ENCODE data around the gene C20orf173.
A peak's percentile ranks its signal among the peaks of the same experiment; 100 is the strongest.
"Not testable (repeated sequence)": the region's sequence is repeated elsewhere in the genome, so short reads cannot be mapped to it uniquely, and the experiment has no call there.

The C20orf173 gene

DNA sequence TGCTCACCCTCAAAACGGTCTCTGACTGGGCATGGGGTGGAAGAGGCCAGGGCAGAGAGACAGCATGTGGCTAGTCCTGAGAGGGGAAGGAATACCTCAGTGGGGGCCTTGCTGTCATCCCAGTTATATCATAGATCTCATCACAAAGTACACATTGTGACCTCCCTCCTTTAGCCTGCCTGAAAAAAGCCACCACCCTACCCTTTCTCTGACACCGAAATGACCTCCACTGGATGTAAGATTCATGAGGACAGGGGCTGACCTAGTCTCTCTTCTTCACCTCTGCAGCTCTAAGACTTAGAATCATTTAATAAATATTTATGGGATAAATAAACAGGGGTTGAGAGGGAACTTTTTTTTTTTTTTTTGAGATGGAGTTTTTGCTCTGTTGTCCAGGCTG, at the start of gene C20orf173:
Gene C20orf173 (minus strand): TSS at position 101 of the 400 bp plus-strand sequence. CDS start 279 bp downstream, outside the sequence.
- DNase-seq (ENCODE audit: low spot score) = no peak

- DNase-seq (ENCODE audit: low spot score) = no peak
Observed at GRCh38 chr20:35579196-35579595, 49.7 kb upstream of the C20orf173 start.

- DNase-seq (ENCODE audit: low spot score) = no peak
Observed at GRCh38 chr20:35578469-35578868, 49.0 kb upstream of the C20orf173 start.

DNA sequence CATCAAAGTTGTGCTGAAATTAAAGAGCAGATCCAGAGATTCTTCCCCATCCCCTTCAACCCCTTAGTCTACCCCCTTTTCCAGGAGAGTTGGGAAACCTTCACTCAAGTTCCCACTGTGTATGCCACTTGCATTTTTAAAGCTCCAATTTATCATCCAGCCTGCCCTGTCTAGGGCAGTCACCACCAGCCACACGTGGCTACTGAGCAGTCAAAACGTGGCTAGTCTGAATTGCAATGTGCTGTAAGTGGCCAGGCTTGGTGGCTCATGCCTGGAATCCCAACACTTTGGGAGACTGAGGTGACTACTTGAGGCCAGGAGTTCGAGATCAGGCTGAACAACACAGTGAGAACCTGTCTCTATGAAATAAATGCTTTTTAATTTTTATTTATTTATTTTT, 47.4 kb upstream of the C20orf173 start:
- DNase-seq (ENCODE audit: low spot score) = no peak

GRCh38 chr20:35575958-35576357, 46.5 kb upstream of the C20orf173 start:
- DNase-seq (ENCODE audit: low spot score) = no peak

DNA sequence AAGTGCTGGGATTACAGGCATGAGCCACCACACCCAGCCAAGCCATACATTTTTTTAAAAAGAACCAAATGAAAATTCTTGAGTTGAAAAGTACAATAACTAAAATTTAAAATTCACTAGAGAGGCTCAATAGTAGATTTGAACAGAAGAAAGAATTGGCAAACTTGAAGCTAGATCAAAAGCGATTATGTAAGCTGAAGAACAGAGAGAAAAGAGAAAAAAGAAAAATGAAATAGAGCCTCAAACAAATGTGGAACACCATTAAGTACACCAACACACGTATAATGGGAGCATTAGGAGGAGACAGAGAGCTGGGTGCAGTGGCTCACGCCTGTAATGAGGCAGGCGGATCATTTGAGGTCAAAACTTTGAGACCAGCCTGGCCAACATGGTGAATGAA, 43.4 kb upstream of the C20orf173 start:
- no peak for DNase-seq (ENCODE audit: low spot score)

- DNase-seq (ENCODE audit: low spot score) = no peak
Observed at GRCh38 chr20:35571555-35571954, 42.1 kb upstream of the C20orf173 start.

DNA sequence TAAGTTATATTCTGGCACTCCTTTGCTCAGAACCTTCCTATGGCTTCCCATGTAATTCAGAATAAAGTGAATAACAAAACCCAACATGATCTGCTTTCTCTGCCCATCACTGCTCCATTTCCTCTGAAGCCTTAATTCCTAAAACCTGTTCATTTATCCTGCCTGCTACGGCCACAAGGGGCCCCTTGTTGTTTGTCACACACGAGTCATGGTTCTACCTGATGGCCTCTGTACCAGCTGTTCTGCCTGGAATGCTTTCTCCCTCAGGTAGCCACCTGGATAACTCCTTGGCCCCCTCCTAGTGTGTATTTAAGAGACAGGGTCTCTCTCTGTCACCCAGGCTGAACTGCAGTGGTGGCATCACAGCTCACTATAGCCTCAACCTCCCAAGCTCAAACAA, 39.2 kb upstream of the C20orf173 start:
- DNase-seq (ENCODE audit: low spot score) = no peak

DNA sequence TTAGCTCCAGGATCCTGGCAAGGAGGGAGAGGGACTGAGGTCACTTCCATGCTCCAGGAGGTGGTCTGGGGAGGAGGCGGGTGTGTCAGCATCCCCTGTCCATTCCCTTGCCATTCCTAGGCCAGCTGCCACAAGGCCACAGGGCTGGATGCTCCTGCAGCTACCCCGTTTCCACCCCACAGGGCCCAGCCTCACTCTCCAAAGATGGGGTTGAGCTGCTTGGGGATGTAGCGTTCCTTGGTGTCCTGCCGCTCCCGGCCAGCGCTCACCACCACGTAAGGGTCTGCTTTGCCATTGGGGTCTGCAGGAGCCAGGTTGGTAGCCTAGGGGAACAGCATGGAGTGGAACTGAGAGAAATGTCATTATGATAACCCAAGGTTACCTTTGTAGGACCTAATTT, 35.5 kb upstream of the C20orf173 start:
- no peak for DNase-seq (ENCODE audit: low spot score)

- no peak for DNase-seq (ENCODE audit: low spot score)
Observed at GRCh38 chr20:35563834-35564233, 34.4 kb upstream of the C20orf173 start.

- DNase-seq (ENCODE audit: low spot score) = no peak
Observed at GRCh38 chr20:35562541-35563110, 33.2 kb upstream of the C20orf173 start.

DNA sequence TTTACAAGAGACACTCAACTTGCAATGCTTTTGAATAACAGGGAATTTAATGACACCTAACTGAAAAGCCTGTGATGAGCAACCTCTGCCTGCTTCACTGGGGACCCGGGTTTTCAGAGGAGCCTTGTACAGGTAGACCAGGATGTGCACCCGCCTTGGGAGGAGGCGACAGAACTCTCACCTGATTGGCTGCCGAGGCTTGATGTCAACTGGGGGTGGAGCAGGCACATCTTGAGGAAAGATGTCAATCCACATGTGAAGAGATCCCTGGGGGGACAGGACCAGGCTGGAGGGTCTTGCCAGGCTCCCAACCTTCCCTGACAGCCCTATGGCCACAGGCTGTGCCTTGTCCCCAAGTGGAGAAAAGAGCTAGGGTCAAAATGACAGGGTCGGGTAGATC, 32.2 kb upstream of the C20orf173 start:
- DNase-seq (ENCODE audit: low spot score) = no peak

DNA sequence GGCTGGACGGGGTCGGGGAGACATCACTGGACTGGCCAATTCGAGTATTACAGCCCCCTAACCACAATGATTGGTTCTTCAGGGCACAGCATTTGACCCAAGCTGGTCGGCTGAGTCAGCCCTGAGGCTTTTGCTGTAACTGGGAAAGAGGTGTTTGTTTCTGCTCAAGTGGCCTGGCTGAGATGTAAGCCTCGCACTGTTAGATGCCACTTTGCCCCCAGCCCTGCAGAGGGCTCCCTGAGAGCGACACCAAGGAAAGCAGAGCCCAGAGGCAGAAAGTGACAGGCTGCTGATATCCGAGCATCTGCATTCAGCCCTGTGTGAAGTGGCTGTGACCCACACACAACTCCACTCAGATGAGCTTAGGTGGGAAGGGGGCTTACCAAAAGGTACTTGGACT, 31.8 kb upstream of the C20orf173 start:
- DNase-seq (ENCODE audit: low spot score) = peak; percentile 78

- no peak for DNase-seq (ENCODE audit: low spot score)
Observed at GRCh38 chr20:35560541-35560940, 31.1 kb upstream of the C20orf173 start.

- no peak for DNase-seq (ENCODE audit: low spot score)
Observed at GRCh38 chr20:35560105-35560511, 30.7 kb upstream of the C20orf173 start.

DNA sequence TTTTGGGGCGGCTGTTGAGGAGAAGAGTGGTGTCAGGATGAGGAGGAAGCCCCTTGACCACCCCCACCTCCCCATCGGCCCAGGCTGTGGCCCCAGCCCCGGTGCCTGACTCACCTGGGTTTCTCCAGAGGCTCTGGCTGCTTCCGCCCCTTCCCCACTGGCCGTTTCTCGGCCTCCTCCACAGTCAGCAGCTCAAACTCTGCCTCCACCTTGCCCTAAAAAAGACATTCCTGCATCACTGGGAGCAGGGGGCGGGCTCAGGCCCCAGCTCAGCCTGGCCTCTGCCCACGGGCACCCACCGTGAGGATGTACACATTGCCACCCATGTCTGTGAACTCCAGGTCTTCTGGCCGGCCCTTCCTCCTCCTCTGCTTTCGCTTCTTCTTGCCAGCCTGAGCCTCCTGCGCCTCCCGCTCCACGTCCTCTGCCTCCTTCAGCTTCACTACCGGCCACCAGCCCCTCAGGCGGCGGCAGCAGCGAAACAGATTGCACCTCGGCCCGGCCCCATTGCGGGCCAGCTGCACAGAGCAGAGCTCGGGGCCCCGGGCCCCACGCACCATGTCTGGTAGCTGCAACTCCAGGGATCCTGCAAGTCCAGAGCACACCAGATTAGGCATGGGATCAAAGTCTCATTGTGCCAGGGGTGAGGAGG, 29.7 kb upstream of the C20orf173 start:
- no peak for DNase-seq (ENCODE audit: low spot score)

DNA sequence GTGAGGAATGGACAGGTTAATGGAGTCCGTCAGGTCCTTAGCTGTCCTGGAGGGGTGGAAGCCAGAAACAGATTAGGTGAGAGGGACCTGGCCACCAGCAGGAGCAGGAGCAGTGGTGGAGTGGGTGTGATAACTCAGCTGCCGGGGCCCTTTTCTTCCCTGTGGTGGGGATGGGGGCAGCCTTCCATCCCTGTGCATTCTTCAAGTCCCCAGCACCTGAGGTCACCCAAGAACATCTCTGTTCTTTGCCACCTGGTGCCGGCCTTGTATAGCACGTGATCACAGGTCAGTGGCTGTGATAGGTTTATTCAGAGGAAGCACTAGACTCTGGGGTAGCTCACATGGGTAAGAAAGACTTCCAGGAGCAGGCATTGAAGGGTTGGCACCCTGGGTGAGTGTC, 29.0 kb upstream of the C20orf173 start:
- no peak for DNase-seq (ENCODE audit: low spot score)

DNA sequence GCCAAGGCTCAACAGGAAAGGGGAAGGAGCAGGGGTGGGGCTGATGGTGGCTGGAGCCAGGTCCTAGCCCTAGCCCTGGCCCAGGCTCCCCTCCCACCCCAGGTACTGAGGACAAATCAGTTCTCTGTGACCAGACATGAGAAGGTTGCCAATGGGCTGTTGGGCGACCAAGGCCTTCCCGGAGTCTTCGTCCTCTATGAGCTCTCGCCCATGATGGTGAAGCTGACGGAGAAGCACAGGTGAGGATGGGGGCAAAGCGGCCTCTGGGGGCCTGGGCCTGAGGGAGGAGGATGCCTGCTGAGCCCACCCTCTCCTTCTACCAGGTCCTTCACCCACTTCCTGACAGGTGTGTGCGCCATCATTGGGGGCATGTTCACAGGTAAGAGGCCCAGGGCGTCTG, 27.4 kb upstream of the C20orf173 start:
- no peak for DNase-seq (ENCODE audit: low spot score)

GRCh38 chr20:35555951-35556645, 26.6 kb upstream of the C20orf173 start:
- no peak for DNase-seq (ENCODE audit: low spot score)

- not testable (repeated sequence) for DNase-seq (ENCODE audit: low spot score)
Observed at GRCh38 chr20:35555461-35555860, 26.0 kb upstream of the C20orf173 start.

- no peak for DNase-seq (ENCODE audit: low spot score)
Observed at GRCh38 chr20:35552914-35553313, 23.5 kb upstream of the C20orf173 start.

DNA sequence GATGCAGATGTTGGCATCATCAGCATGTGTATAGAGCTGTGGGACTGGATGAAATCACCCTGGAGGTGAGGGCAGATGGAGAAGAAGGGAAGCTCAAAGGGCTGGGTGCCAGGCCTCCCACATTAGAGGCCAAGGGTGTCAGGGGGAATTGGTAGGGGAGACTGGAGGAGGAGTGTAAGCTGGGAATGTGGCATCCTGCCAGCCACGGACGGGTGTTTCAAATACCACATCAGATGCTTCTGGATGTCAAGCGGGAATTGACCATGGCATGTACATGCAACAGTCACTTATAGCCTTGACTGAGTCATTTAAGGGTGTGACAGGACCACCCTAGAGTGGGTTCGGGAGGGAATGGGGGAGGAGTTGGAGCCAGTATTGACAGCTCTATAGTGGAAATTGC, 22.1 kb upstream of the C20orf173 start:
- no peak for DNase-seq (ENCODE audit: low spot score)

DNA sequence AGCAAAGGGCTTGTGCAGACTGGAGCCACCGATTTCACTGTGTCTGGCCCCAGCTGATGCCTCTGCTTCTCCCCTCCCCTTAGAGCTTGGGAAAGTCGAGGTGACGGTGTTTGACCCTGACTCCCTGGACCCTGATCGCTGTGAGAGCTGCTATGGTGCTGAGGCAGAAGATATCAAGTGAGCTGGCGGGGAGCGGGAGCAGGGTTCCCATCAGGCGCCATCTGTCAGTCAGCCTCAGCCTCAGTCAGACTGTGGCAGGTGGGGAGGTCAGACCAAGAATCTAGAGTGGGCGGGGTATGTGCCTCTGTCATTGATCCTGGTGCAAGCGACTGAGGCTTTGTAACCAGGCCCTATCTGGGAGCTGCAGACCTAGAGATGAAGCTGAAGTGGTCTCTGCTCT, 17.9 kb upstream of the C20orf173 start:
- DNase-seq (ENCODE audit: low spot score) = no peak

- no peak for DNase-seq (ENCODE audit: low spot score)
Observed at GRCh38 chr20:35546127-35546526, 16.7 kb upstream of the C20orf173 start.

Data from hepatic stellate cell (primary cell).